Osteoblast (primary cell): ENCODE results near the gene GTF2IRD1. TPM values are rescaled to one million over a fixed set of nuclear protein-coding genes. Genes with fewer than 3 reads are reported as not detected.
"Not testable (repeated sequence)": the region's sequence is repeated elsewhere in the genome, so short reads cannot be mapped to it uniquely, and the experiment has no call there.

Source experiments
- DNase-seq: peaks from one replicate; pipeline ENCODE4 v3.0.0; 2011; ENCODE audit warnings: low spot score, mixed read lengths; ENCODE audit not compliant: insufficient read length; ENCODE audit errors: missing footprints
- H2AFZ ChIP-seq: 2 replicates; pipeline ENCODE4 v1.6.0; 2011; ENCODE audit warnings: mild to moderate bottlenecking, low read length
- H3K27ac ChIP-seq: 2 replicates; pipeline ENCODE4 v1.5.1; 2011; ENCODE audit warnings: mild to moderate bottlenecking, low read depth, low read length, moderate library complexity
- H3K27me3 ChIP-seq: 2 replicates; pipeline ENCODE4 v1.6.0; 2012; ENCODE audit warnings: mild to moderate bottlenecking, control low read depth, inconsistent platforms, low read length, moderate library complexity; ENCODE audit not compliant: insufficient read depth
- H3K36me3 ChIP-seq: 2 replicates; pipeline ENCODE4 v1.5.1; 2011; ENCODE audit warnings: mild to moderate bottlenecking, low read length, control low read depth, moderate library complexity; ENCODE audit not compliant: insufficient read depth
- H3K4me1 ChIP-seq: 2 replicates; pipeline ENCODE4 v1.5.1; 2011; ENCODE audit warnings: mild to moderate bottlenecking, low read length, control low read depth, moderate library complexity; ENCODE audit not compliant: insufficient read depth
- H3K4me2 ChIP-seq: 2 replicates; pipeline ENCODE4 v1.6.0; 2011; ENCODE audit warnings: mild to moderate bottlenecking, low read length; ENCODE audit not compliant: insufficient read depth
- H3K4me3 ChIP-seq: fragments of 200-600 bp; sonication (generic); 3 replicates; pipeline ENCODE4 v1.5.1; 2012; ENCODE audit warnings: mild to moderate bottlenecking, low read length, inconsistent platforms; ENCODE audit not compliant: insufficient read depth
- H3K79me2 ChIP-seq: 2 replicates; pipeline ENCODE4 v1.6.0; 2012; ENCODE audit warnings: mild to moderate bottlenecking, low read length, control low read depth, inconsistent platforms; ENCODE audit not compliant: insufficient read depth
- H3K9me3 ChIP-seq: 2 replicates; pipeline ENCODE4 v1.5.1; 2011; ENCODE audit warnings: low read depth, low read length, control low read depth
- H4K20me1 ChIP-seq: 2 replicates; pipeline ENCODE4 v1.6.0; 2012; ENCODE audit warnings: mild to moderate bottlenecking, low read length, control low read depth; ENCODE audit not compliant: insufficient read depth
- CTCF ChIP-seq: IDR thresholded peaks from 2 replicates; pipeline ENCODE4 v1.5.1; 2011; ENCODE audit warnings: mild to moderate bottlenecking, low read depth, low read length, moderate library complexity; ENCODE audit errors: extremely low read depth
- total RNA-seq: library from RNA; depleted of rRNA; stranded (reverse); fragments of >200 nt; gene quantifications from 2 replicates; pipeline ENCODE4 v1.2.3, GENCODE V29; 2012

Gene GTF2IRD1
- total RNA-seq, 1 donor, result 15.9 TPM

- Histone ChIP-seq H3K36me3 (no peaks in the 10 kb centered on the region), H3K4me2 (peak overlapping the region; percentile 55)
- peak; percentile 91 for TF ChIP-seq CTCF
These were observed 36.2 kb upstream of the GTF2IRD1 start for GRCh38 chr7:74417419-74417971.

GRCh38 chr7:74418076-74418475 is 35.6 kb upstream of the GTF2IRD1 start:
- Histone ChIP-seq H3K36me3 (no peaks in the 10 kb centered on the region), H2AFZ (peak overlapping the region; percentile 84), H3K9me3 (no peaks in the 10 kb centered on the region), H3K4me2 (no peak overlapping the region), H3K27me3 (no peaks in the 10 kb centered on the region), H4K20me1 (no peaks in the 10 kb centered on the region), H3K4me3 (no peak overlapping the region), H3K79me2 (no peaks in the 10 kb centered on the region), H3K27ac (no peak overlapping the region), H3K4me1 (no peaks in the 10 kb centered on the region)
- TF ChIP-seq CTCF, result no peak
- DNase-seq, result peak; percentile 15

More at GRCh38 chr7:74417419-74417971, 36.2 kb upstream of the GTF2IRD1 start:
- no peak overlapping the region for H3K4me3 ChIP-seq
- no peaks in the 10 kb centered on the region for H3K27me3 ChIP-seq
- H4K20me1 ChIP-seq, result no peaks in the 10 kb centered on the region
- H3K9me3 ChIP-seq, result no peaks in the 10 kb centered on the region
- no peaks in the 10 kb centered on the region for H3K4me1 ChIP-seq
- H3K27ac ChIP-seq, result no peak overlapping the region
- peak overlapping the region; percentile 84 for H2AFZ ChIP-seq
- peak; percentile 97 for DNase-seq
- no peaks in the 10 kb centered on the region for H3K79me2 ChIP-seq

GRCh38 chr7:74418538-74418937 is 35.2 kb upstream of the GTF2IRD1 start:
- Histone ChIP-seq H3K79me2 (no peaks in the 10 kb centered on the region), H3K4me2 (no peak overlapping the region), H3K4me3 (no peak overlapping the region), H2AFZ (no peak overlapping the region), H3K4me1 (no peaks in the 10 kb centered on the region), H3K27me3 (no peaks in the 10 kb centered on the region), H3K9me3 (no peaks in the 10 kb centered on the region), H3K36me3 (no peaks in the 10 kb centered on the region), H4K20me1 (no peaks in the 10 kb centered on the region), H3K27ac (no peak overlapping the region)
- TF ChIP-seq CTCF, result no peak
- peak; percentile 23 for DNase-seq

- H3K27ac ChIP-seq, DNase-seq, H2AFZ ChIP-seq, H3K9me3 ChIP-seq, H3K4me2 ChIP-seq, H3K79me2 ChIP-seq, H4K20me1 ChIP-seq, H3K27me3 ChIP-seq, H3K36me3 ChIP-seq, H3K4me3 ChIP-seq, H3K4me1 ChIP-seq: not testable (repeated sequence)
These were observed 34.5 kb upstream of the GTF2IRD1 start for GRCh38 chr7:74419232-74419631.
